ENCODE data around the gene CD163.
"Not testable (repeated sequence)": the region's sequence is repeated elsewhere in the genome, so short reads cannot be mapped to it uniquely, and the experiment has no call there.

Gene CD163

DNA sequence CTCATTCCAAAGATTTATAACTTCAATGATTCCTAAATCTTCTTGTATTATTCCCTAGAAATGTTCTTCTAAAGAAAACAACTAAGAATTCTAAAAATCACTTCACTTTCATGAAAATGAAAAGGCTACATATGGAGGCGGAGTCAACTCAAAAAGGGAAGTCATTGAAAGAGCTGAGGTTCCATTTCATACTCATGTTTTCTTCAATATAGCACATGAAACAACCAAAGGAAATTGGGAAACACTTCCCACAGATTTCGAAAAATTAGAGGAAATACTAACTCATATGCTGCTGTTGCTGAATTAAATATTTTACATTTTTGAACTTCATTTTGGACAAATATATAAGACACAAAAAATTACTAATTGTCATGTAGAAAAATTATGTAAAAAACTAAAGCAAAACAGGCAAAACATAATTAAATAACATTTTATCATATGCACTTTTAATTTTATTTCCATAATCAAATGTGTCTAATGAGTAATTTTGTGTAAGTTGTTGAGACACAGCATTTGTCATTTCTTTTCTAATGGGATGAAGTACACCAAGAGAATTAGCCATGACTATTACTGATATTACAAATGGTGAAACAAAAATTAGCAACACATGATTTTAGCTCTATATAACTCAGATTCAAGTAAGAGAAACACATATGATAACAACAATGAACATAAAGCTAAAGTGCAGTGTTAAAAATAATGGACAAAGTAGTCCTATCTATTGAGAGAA lies at the start of gene CD163:
TSS of gene CD163 (minus strand) at position 92 of the 730 bp plus-strand sequence. CDS start at position 5, 87 bp downstream.
- H3K27me3 ChIP-seq (ENCODE audit: control insufficient read depth, insufficient read depth, low read length), result no peaks in the 10 kb centered on the region
- H3K9me3 ChIP-seq (ENCODE audit: control insufficient read depth, insufficient read depth, low read length), result no peaks in the 10 kb centered on the region
- H3K36me3 ChIP-seq (ENCODE audit: control insufficient read depth, insufficient read depth, low read length), result no peaks in the 10 kb centered on the region
- H3K4me1 ChIP-seq (ENCODE audit: control insufficient read depth, insufficient read depth, low read length), result peaks cover under 1% of the 10 kb centered on the region; the same call in 1 of the 2 replicates
- no peak within 1 kb of the TSS for H3K4me3 ChIP-seq (ENCODE audit: low read depth, low read length)
- H3K27ac ChIP-seq (ENCODE audit: low read depth, low read length), result no peak within 1 kb of the TSS
- H3K9ac ChIP-seq (ENCODE audit: low read depth, low read length), result no peak within 1 kb of the TSS

DNA sequence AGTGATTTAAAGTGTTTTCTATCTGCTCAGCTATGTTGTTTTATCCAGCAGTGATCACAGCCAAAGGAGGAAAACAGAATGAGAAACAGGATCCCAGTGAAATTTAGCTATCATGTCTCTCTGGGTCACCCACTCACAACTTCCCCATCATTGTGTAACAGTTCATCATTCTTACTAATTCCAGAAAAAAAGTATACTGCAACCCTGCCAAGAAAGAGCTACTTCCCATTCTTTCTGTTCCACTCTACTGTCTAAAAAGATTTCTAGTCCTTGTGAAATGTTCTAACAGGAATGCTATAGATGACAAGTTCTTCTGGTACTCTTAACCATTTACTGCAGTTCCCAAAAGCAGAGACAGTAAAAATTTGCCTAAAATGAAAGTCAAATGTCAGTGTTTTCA lies 39.2 kb upstream of the CD163 start:
- Histone ChIP-seq H3K4me1 (ENCODE audit: control insufficient read depth, insufficient read depth, low read length) (peaks cover 6% of the 10 kb centered on the region; the same call in 1 of the 2 replicates), H3K36me3 (ENCODE audit: control insufficient read depth, insufficient read depth, low read length) (no peaks in the 10 kb centered on the region), H3K27ac (ENCODE audit: low read depth, low read length) (no peak overlapping the region), H3K27me3 (ENCODE audit: control insufficient read depth, insufficient read depth, low read length) (no peaks in the 10 kb centered on the region), H3K4me3 (ENCODE audit: low read depth, low read length) (no peak overlapping the region), H3K9ac (ENCODE audit: low read depth, low read length) (no peak overlapping the region), H3K9me3 (ENCODE audit: control insufficient read depth, insufficient read depth, low read length) (no peaks in the 10 kb centered on the region)

GRCh38 chr12:7542046-7542445 lies 38.5 kb upstream of the CD163 start:
- Histone ChIP-seq H3K4me1 (ENCODE audit: control insufficient read depth, insufficient read depth, low read length) (peaks cover 6% of the 10 kb centered on the region; the same call in 1 of the 2 replicates), H3K27me3 (ENCODE audit: control insufficient read depth, insufficient read depth, low read length) (no peaks in the 10 kb centered on the region), H3K4me3 (ENCODE audit: low read depth, low read length) (no peak overlapping the region), H3K9me3 (ENCODE audit: control insufficient read depth, insufficient read depth, low read length) (no peaks in the 10 kb centered on the region), H3K9ac (ENCODE audit: low read depth, low read length) (no peak overlapping the region), H3K36me3 (ENCODE audit: control insufficient read depth, insufficient read depth, low read length) (no peaks in the 10 kb centered on the region), H3K27ac (ENCODE audit: low read depth, low read length) (no peak overlapping the region)

DNA sequence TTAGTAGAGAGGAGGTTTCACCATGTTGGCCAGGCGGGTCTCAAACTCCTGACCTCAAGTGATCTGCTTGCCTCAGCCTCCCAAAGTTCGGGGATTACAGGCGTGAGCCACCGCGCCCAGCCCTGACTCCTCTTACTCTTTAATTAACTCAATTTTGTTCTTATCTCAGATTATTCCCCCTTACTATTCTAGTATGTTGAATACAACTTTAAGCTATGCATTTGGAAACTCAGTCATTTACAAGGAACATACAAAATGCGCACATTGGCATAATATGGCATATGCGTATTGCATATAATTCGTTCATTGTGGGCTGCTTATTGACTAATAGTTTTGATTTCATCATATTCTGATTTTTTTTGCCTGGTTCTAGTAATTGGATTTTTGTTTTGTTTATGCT lies 10.8 kb upstream of the CD163 start:
- H3K4me1 ChIP-seq (ENCODE audit: control insufficient read depth, insufficient read depth, low read length), result no peaks in the 10 kb centered on the region
- H3K9me3 ChIP-seq (ENCODE audit: control insufficient read depth, insufficient read depth, low read length), result peaks cover 12% of the 10 kb centered on the region
- no peaks in the 10 kb centered on the region for H3K27me3 ChIP-seq (ENCODE audit: control insufficient read depth, insufficient read depth, low read length)
- H3K4me3 ChIP-seq (ENCODE audit: low read depth, low read length), result no peak overlapping the region
- no peak overlapping the region for H3K9ac ChIP-seq (ENCODE audit: low read depth, low read length)
- H3K27ac ChIP-seq (ENCODE audit: low read depth, low read length), result no peak overlapping the region
- H3K36me3 ChIP-seq (ENCODE audit: control insufficient read depth, insufficient read depth, low read length), result no peaks in the 10 kb centered on the region

DNA sequence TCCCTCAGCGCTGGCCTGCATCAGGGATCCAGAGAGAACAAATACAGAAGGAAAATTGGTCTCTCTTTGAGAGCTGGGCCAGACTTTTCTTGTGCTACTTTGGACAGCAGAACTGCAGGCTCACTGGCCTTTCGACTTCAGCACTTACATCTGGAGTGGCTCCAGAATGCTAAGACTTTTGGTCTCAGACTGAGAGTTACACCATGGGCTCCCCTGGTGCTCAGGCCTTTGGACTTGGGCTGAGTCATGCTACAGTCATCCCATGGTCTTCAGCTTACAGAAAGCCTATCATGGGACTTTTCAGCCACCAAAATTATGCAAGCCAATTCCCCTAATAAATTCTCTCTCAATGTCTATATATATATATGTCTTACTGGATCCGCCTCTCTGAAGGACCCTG lies 9.0 kb upstream of the CD163 start:
- peak overlapping the region; percentile 21 for H3K27ac ChIP-seq (ENCODE audit: low read depth, low read length)
- no peak overlapping the region for H3K4me3 ChIP-seq (ENCODE audit: low read depth, low read length)
- no peaks in the 10 kb centered on the region for H3K27me3 ChIP-seq (ENCODE audit: control insufficient read depth, insufficient read depth, low read length)
- peaks cover 12% of the 10 kb centered on the region for H3K9me3 ChIP-seq (ENCODE audit: control insufficient read depth, insufficient read depth, low read length)
- H3K9ac ChIP-seq (ENCODE audit: low read depth, low read length), result no peak overlapping the region
- no peaks in the 10 kb centered on the region for H3K36me3 ChIP-seq (ENCODE audit: control insufficient read depth, insufficient read depth, low read length)
- no peaks in the 10 kb centered on the region for H3K4me1 ChIP-seq (ENCODE audit: control insufficient read depth, insufficient read depth, low read length)

DNA sequence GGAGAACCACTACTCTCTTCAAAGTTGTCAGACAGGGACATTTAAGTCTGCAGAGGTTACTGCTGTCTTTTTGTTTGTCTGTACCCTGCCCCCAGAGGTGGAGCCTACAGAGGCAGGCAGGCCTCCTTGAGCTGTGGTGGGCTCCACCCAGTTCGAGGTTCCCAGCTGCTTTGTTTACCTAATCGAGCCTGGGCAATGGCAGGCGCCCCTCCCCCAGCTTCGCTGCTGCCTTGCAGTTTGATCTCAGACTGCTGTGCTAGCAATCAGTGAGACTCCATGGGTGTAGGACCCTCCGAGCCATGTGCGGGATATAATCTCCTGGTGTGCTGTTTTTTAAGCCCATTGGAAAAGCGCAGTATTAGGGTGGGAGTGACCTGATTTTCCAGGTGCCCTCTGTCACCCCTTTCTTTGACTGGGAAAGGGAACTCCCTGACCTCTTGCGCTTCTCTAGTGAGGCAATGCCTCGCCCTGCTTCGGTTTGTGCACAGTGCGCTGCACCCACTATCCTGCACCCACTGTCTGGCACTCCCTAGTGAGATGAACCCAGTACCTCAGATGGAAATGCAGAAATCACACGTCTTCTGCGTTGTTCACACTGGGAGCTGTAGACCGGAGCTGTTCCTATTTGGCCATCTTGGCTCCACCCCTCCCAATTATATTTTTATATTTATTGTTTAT lies 6.4 kb upstream of the CD163 start:
- H3K4me1 ChIP-seq (ENCODE audit: control insufficient read depth, insufficient read depth, low read length); H3K27ac ChIP-seq (ENCODE audit: low read depth, low read length); H3K36me3 ChIP-seq (ENCODE audit: control insufficient read depth, insufficient read depth, low read length); H3K4me3 ChIP-seq (ENCODE audit: low read depth, low read length); H3K27me3 ChIP-seq (ENCODE audit: control insufficient read depth, insufficient read depth, low read length); H3K9ac ChIP-seq (ENCODE audit: low read depth, low read length): not testable (repeated sequence)
- peaks cover 12% of the 10 kb centered on the region for H3K9me3 ChIP-seq (ENCODE audit: control insufficient read depth, insufficient read depth, low read length)

DNA sequence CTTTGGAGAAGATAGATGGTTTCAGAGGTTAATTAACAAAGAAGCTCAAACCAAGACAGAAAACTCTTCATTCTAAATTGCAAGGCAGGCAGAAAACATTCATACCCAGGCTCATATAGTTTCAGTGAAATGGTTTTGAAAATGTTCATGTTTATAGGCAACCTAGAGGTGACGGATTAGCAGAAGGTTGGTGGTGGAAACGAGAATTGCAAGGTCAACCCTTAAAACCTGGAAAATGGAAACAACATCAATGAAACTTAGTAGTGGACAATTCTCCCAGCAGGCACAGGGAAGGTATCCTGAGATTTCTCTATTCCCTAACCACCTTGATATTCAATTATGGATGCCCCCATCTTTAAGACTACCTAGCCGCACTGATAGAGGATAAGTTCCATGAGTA lies 965 bp downstream of the CD163 start:
- no peaks in the 10 kb centered on the region for H3K9me3 ChIP-seq (ENCODE audit: control insufficient read depth, insufficient read depth, low read length)
- no peak overlapping the region for H3K9ac ChIP-seq (ENCODE audit: low read depth, low read length)
- no peaks in the 10 kb centered on the region for H3K27me3 ChIP-seq (ENCODE audit: control insufficient read depth, insufficient read depth, low read length)
- H3K36me3 ChIP-seq (ENCODE audit: control insufficient read depth, insufficient read depth, low read length), result no peaks in the 10 kb centered on the region
- H3K4me1 ChIP-seq (ENCODE audit: control insufficient read depth, insufficient read depth, low read length), result peaks cover 12% of the 10 kb centered on the region; the same call in 1 of the 2 replicates
- no peak overlapping the region for H3K4me3 ChIP-seq (ENCODE audit: low read depth, low read length)
- H3K27ac ChIP-seq (ENCODE audit: low read depth, low read length), result no peak overlapping the region

DNA sequence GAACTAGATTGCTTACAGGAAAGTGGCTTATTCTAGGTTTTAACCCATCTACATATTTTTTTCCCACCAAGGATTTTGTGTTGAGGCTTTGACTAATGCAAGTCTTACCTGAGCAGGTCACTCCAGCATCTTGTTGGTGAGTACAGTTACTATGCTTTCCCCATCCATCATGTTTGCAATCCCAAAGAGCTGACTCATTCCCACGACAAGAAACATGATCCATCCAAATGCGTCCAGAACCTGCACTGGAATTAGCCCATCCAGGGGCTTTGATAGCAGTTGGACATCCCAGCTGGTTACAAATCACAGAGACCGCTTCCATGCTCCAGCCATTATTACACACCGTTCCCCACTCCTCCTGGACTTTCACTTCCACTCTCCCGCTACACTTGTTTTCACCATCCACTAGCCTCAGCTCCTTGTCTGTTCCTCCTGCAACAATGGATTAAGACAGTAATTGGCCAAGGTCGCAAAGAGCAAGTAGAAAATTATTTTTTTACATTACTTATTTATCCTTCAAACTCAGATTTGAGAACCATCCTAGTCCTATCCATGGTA lies 2.5 kb downstream of the CD163 start:
- H3K4me3 ChIP-seq (ENCODE audit: low read depth, low read length), result no peak overlapping the region
- no peak overlapping the region for H3K9ac ChIP-seq (ENCODE audit: low read depth, low read length)

DNA sequence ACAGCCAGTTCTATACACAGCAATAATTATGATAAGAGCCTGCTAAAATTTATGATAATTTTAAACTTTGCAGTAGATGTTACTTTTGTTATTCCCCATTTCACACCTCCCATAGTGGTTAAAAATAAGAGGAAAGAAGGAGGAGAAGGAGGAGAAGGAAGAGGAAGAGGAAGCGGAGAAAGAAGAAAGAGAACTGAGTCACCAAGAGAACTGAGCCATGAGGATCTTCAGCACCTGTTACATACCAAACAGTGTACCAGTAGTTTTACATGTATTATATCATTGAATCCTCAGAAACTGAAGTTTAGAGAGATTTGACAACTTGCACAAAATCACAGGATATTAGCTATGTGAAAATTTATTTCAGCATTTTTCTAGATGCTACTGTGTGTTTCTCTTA lies 3.9 kb downstream of the CD163 start:
- Histone ChIP-seq H3K4me1 (ENCODE audit: control insufficient read depth, insufficient read depth, low read length) (peaks cover 19% of the 10 kb centered on the region; the same call in 1 of the 2 replicates), H3K9me3 (ENCODE audit: control insufficient read depth, insufficient read depth, low read length) (no peaks in the 10 kb centered on the region), H3K9ac (ENCODE audit: low read depth, low read length) (no peak overlapping the region), H3K27me3 (ENCODE audit: control insufficient read depth, insufficient read depth, low read length) (no peaks in the 10 kb centered on the region), H3K27ac (ENCODE audit: low read depth, low read length) (no peak overlapping the region), H3K4me3 (ENCODE audit: low read depth, low read length) (no peak overlapping the region), H3K36me3 (ENCODE audit: control insufficient read depth, insufficient read depth, low read length) (no peaks in the 10 kb centered on the region)

More for the DNA sequence above, 2.5 kb downstream of the CD163 start:
- Histone ChIP-seq H3K9me3 (ENCODE audit: control insufficient read depth, insufficient read depth, low read length) (no peaks in the 10 kb centered on the region), H3K27ac (ENCODE audit: low read depth, low read length) (no peak overlapping the region), H3K4me1 (ENCODE audit: control insufficient read depth, insufficient read depth, low read length) (peaks cover 19% of the 10 kb centered on the region; the same call in 1 of the 2 replicates), H3K36me3 (ENCODE audit: control insufficient read depth, insufficient read depth, low read length) (no peaks in the 10 kb centered on the region), H3K27me3 (ENCODE audit: control insufficient read depth, insufficient read depth, low read length) (no peaks in the 10 kb centered on the region)

- Histone ChIP-seq H3K9me3 (ENCODE audit: control insufficient read depth, insufficient read depth, low read length) (no peaks in the 10 kb centered on the region), H3K9ac (ENCODE audit: low read depth, low read length) (no peak overlapping the region), H3K4me3 (ENCODE audit: low read depth, low read length) (no peak overlapping the region), H3K27me3 (ENCODE audit: control insufficient read depth, insufficient read depth, low read length) (no peaks in the 10 kb centered on the region), H3K4me1 (ENCODE audit: control insufficient read depth, insufficient read depth, low read length) (peaks cover 19% of the 10 kb centered on the region; the same call in 1 of the 2 replicates), H3K36me3 (ENCODE audit: control insufficient read depth, insufficient read depth, low read length) (no peaks in the 10 kb centered on the region), H3K27ac (ENCODE audit: low read depth, low read length) (no peak overlapping the region)
Measured at GRCh38 chr12:7498809-7499208, 4.8 kb downstream of the CD163 start.

DNA sequence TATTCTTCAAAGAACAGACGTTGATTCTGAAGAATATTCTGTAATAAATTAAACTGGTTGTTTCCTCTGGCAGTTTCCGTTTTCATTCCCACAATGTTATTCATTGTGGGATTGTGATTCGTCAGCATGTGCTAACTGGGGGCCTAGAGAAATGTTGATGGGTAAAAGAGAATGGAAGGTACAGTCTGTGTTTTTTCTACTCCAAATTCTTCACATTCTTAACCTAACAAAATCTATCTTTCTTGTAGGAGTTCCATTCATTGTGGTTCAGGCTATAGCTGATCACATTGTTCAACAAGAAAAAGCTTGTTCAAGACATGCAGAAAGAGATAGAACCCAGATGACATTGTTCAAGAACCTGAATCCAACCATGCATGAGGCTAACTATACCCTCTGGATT lies 5.9 kb downstream of the CD163 start:
- no peaks in the 10 kb centered on the region for H3K36me3 ChIP-seq (ENCODE audit: control insufficient read depth, insufficient read depth, low read length)
- H3K27me3 ChIP-seq (ENCODE audit: control insufficient read depth, insufficient read depth, low read length), result no peaks in the 10 kb centered on the region
- H3K9ac ChIP-seq (ENCODE audit: low read depth, low read length), result no peak overlapping the region
- H3K4me3 ChIP-seq (ENCODE audit: low read depth, low read length), result no peak overlapping the region
- H3K27ac ChIP-seq (ENCODE audit: low read depth, low read length), result no peak overlapping the region
- no peaks in the 10 kb centered on the region for H3K9me3 ChIP-seq (ENCODE audit: control insufficient read depth, insufficient read depth, low read length)
- peaks cover 19% of the 10 kb centered on the region; the same call in 1 of the 2 replicates for H3K4me1 ChIP-seq (ENCODE audit: control insufficient read depth, insufficient read depth, low read length)
